Body of pancreas (tissue), 4 donors: ENCODE results near the gene KLHL29.

Experiments used
- POLR2A ChIP-seq, 3 donors: fragments of 450-650 bp; IDR thresholded peaks; one replicate each; pipeline ENCODE4 v1.6.1; 2016; ENCODE audit warnings: antibody characterized with exemption in 3 of 3, mild to moderate bottlenecking in 2 of 3
- TF ChIP-seq, protein P1 (sequence below), 7 experiments: fragments of 450-650 bp in 4 of 7; fragments of 200-600 bp in 3 of 7; sonication (generic) in 3 of 7; IDR thresholded peaks; one replicate each; pipeline ENCODE4 v1.5.1; 2016 to 2019; ENCODE audit warnings: antibody characterized with exemption in 7 of 7

DNA sequence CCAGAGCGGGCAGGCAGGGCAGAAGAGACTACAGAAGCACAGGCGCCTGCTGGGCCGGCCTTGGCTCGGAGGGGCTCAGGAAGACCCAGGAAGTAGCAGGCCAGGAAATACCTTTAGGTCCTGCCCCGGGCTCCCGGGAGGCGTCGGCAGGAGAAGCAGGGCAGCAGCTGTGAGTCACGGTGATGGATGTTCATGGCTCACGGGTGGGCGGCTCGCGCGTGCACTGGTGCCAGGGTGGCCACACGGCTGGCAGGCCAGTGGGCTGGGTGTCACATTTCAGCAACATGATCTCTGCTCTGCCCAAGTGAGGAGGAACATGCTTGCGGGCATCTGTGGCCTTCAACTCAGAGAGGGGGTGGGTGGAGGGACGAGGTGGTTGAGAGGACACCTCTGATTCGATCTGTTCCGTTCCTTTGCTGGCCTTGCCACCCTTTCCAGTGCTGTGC is 139.3 kb downstream of the KLHL29 start:
- TF ChIP-seq, protein P1, sequence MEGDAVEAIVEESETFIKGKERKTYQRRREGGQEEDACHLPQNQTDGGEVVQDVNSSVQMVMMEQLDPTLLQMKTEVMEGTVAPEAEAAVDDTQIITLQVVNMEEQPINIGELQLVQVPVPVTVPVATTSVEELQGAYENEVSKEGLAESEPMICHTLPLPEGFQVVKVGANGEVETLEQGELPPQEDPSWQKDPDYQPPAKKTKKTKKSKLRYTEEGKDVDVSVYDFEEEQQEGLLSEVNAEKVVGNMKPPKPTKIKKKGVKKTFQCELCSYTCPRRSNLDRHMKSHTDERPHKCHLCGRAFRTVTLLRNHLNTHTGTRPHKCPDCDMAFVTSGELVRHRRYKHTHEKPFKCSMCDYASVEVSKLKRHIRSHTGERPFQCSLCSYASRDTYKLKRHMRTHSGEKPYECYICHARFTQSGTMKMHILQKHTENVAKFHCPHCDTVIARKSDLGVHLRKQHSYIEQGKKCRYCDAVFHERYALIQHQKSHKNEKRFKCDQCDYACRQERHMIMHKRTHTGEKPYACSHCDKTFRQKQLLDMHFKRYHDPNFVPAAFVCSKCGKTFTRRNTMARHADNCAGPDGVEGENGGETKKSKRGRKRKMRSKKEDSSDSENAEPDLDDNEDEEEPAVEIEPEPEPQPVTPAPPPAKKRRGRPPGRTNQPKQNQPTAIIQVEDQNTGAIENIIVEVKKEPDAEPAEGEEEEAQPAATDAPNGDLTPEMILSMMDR (IDR thresholded peaks at IDR 0.05) = no peak
- TF ChIP-seq POLR2A (IDR thresholded peaks at IDR 0.05) = no peak
